HG02943 (cell line): ENCODE results near the gene SUCO.
"Not testable (repeated sequence)": the region's sequence is repeated elsewhere in the genome, so short reads cannot be mapped to it uniquely, and the experiment has no call there.

Source experiments
- ATAC-seq: cut with Tn5 transposase; IDR thresholded peaks from one replicate; pipeline ENCODE4 v1.9.1; 2021; ENCODE audit warnings: mild to moderate bottlenecking, low read depth, moderate library complexity; ENCODE audit not compliant: unreplicated experiment

The SUCO gene, protein sequence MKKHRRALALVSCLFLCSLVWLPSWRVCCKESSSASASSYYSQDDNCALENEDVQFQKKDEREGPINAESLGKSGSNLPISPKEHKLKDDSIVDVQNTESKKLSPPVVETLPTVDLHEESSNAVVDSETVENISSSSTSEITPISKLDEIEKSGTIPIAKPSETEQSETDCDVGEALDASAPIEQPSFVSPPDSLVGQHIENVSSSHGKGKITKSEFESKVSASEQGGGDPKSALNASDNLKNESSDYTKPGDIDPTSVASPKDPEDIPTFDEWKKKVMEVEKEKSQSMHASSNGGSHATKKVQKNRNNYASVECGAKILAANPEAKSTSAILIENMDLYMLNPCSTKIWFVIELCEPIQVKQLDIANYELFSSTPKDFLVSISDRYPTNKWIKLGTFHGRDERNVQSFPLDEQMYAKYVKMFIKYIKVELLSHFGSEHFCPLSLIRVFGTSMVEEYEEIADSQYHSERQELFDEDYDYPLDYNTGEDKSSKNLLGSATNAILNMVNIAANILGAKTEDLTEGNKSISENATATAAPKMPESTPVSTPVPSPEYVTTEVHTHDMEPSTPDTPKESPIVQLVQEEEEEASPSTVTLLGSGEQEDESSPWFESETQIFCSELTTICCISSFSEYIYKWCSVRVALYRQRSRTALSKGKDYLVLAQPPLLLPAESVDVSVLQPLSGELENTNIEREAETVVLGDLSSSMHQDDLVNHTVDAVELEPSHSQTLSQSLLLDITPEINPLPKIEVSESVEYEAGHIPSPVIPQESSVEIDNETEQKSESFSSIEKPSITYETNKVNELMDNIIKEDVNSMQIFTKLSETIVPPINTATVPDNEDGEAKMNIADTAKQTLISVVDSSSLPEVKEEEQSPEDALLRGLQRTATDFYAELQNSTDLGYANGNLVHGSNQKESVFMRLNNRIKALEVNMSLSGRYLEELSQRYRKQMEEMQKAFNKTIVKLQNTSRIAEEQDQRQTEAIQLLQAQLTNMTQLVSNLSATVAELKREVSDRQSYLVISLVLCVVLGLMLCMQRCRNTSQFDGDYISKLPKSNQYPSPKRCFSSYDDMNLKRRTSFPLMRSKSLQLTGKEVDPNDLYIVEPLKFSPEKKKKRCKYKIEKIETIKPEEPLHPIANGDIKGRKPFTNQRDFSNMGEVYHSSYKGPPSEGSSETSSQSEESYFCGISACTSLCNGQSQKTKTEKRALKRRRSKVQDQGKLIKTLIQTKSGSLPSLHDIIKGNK (N-terminal part only)

DNA sequence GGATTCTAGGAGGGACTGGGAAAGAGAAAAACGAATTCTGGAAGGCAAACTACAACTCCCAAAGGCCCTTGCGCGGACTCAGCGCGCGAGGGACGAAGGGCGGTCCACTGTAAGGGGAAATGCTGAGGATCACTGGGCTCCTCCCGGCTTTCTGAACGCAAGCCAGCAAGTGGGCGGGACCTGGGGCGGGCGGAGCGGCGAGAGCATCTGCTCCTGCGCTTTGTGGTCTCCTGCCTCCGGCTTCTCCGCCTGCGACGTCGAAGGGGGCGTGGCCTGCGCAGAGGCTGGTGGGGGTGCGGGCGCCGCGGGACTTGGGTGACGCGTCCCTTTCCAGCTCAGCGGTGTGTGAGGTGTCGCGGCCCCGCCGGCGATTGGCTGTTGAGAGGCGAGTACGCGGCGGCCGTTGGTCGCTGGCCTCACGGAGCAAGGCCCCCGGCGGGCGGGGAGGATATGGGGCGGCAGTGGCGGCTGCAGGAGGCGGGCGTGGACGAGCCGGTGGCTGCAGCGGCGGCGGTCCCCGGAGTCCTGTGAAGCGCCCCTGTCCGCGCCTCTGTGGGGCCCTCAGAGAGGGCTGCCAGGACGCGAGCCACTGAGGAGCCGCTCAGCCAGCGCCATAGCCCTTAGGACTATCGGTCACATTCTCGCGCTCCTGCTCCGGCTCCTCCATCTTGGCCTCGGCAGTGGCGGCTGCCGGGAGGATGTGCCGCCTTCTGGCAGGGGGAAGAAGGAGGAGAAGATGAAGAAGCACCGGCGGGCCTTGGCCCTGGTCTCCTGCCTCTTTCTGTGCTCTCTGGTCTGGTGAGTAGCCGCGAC is at the start of gene SUCO:
Gene SUCO (plus strand): TSS at position 451 of the 813 bp plus-strand sequence. CDS start 286 bp downstream, at position 737.
- peak; percentile 81 for ATAC-seq

DNA sequence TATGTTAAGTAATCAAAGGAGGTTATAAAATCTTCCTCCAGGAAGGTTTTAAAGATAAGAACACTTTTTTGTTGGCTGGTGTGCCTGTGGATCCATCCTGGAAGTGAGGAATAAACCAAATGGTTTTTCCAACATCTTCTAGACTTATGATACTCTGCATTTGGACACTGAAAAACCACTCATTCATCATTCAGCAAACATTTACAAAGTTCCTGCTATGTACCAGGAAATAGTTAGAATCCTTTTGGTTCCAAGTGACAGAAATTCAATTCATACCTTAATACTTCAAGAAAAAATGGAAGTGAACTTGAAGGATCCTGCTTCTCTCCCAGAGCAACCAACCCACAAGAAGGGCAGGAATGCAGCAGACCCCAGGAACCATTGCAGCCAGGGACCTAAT is 49.5 kb upstream of the SUCO start:
- no peak for ATAC-seq

DNA sequence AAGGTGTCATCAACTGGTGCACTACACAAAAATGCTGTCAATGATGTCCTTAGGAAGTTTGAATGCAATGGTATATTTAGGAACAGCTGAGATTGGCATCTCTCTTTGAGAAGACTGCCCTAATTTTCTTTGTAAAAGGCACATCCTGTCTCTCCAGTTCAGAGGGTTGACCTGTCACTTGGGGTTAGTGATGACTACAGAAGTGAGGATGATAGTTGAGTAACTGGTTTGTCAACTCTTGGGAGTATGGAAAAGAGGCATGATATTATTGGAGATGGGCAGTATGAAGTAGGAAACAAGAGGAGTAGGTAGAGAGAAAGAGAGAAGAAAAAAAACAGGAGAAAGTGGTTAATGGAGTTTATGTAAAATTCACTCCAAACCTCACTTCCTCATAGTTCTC is 48.7 kb upstream of the SUCO start:
- ATAC-seq = no peak

DNA sequence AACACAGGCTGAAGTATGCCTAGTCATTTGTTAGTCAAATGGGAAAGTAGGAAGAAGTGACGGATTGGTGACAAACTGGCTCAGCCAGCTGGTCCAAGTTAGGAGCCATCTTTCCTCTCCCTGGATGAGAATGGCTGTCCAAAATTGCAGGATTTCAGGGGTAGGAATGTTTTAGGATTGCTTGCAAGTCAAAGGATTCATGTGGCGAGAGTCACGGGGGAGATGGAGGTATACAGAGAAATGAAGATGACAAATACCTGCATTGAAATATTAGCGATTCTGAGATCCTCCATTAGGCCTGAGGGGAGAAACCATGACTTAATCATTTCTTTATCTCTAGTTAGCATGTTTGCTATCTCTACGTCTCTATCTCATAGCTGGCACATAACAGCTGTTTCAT is 47.3 kb upstream of the SUCO start:
- no peak for ATAC-seq

DNA sequence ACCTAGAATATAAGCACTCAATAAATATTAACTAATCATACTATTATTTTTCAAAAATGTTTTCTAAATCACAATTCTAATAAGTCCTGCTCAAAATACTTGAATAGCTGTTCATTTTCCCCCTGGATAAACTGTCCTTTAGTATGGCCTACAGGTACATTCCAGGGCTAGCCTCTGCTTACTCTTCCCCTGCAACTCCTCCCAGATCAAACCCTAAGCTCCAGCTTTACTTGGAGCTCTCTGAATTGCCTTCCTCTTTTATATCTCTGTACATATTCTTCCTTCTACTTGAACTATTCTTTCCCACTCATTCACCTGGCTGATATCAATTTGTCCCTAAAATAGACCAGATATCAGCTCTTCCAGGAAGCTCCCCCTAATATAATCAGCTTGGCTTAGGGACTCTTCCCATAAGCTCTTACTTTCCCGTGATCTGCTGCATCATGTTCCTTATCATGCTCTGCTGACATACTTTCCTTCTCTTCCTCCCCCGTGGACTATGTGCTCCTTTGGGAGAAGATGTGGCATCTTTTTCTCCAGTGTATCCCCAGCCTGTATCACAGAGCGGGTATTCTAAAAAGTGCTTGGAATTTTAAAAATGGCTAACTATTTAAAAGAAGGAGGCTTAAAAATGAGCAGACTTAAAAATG is 46.0 kb upstream of the SUCO start:
- ATAC-seq = no peak

DNA sequence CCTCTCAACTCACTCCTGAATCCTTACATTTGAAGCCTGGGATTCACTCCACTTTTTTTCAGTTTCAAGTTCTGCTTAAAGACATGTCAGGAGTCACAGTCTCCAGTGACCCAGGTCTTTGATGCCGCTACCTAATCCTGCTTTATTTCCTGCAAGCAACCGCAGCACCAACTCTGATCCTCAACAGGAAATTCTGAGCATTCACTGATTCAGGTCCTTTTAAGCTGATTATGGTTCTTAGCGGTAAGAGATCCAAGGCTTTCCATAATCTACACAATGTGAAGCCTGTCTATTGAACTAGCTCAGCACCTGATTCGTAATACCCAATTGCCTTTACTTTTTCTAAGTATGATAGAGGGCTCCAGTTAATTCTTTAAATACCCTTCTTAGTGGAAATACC is 45.4 kb upstream of the SUCO start:
- ATAC-seq = no peak

DNA sequence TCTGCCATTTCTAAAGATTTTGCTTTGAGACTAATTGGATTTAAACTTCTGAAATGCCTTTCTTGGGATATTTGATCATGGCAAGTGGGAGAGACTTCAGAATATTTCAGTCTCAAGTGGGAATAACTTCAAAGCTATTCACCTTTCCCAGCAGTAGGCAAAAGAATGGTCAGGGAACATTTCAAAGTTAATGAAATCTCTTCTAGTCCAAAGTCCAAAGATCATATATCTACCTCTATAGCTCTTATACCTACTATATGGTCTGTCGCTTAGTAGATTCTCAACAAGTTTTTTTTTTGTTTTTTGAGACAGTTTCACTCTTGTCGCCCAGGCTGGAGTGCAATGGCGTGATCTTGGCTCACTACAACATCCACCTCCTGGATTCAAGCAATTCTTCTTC is 44.6 kb upstream of the SUCO start:
- no peak for ATAC-seq

DNA sequence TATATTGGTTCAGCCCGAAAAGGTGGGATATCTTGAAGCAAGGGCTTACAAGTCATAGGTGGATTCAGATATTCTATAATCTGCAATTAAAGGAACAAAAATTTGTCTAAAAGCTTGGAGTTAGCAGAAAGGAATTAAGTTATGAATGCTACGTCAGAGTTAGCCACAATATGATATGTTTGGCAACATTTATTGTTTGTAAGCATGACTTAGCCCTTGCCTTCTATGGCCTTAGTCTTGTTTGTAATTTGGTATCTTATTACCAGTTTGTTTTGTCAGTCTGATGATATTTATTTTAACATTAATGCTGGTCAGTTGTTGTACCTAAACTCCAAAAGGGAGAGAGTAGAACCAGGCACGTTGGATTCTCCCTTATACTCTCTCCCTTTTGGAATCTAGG is 43.1 kb upstream of the SUCO start:
- ATAC-seq = no peak

DNA sequence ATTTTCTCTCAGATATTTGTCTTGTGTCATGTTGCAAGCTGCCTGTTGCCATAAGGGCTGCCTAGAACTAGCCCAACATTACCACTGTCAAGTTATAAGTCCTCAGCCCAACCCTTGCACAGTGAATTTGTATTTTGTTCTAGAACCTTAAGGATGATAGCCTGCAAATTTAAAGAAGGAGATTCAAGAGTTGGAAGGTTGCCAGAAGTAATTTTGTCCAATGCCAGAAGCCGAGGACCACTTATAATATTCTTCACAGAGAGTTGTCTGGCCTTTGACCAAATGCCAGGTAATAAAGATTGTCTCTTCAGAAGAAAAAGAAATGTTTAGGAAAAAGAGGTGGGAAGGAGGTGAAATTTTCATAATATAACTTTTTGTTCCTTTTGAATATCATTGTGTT is 40.5 kb upstream of the SUCO start:
- no peak for ATAC-seq

DNA sequence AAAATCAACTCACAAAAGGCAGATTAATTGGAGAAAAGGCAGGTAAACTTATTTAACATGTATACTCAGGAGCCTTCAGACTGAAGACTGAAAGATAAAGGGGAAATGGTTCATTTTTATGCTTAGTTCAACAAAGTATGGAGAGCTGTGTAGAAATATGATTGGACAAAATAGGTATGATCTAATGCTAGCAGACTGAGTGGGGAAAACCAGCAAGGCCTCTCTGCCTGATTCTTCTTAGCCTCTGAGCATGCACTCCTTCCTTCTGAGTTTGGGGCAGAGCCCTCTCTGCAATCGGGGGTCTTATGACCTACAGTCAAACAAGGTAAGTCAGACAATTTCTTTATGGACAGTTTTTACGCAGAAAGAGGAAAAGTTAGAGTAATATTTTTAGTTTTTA is 38.8 kb upstream of the SUCO start:
- ATAC-seq = no peak

DNA sequence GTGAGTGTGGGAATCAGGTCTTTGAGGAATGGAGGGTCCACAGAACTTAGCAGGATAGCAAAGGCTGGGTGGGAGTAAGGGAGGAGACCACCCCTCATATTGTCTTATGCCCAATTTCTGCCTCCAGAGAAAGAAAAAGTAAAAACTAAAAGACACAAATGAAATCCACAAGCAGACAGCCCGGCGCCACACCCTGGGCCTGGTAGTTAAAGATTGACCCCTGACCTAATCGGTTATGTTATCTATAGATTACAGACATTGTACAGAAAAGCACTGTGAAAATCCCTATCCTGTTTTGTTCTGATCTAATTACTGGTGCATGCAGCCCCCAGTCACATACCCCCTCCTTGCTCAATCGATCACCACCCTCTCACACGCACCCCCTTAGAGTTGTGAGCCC is 36.8 kb upstream of the SUCO start:
- ATAC-seq = not testable (repeated sequence)

DNA sequence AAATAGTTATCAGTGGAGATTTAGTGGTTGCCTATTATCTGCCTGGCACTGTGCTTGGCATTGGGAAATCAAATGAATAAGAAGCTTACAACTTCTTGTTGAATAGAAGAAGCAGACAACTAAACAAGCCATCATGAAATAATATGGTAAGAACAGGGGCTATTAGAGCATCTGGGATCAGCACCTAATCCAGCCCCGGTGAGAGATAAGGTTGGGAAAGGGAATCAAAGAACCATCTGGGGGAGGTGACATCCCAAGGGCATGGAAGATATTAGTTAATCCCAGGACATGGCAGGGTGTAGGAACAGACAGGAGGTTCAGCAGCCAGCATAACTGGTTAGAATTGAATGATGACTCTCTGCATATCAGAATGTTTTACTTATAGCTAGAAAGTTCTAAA is 36.3 kb upstream of the SUCO start:
- no peak for ATAC-seq

DNA sequence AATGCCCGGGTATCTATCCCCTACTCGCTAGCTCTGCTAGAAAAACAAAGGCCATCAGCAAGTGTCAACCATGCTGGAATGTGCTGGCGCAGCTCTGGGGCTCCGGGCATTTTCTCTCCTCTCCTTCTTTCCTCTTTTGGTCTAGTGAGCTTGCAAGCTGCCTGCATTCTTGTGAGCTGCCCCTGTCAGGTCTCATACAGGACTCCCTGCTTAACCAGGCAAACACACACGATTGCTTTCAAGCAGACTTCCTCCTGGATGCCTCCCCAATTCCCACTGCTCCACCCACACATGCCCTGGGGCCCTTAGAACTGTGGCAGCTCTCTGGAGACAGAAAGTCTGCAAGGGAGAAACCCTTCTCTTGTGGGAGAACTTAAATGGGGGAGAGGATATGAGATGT is 35.7 kb upstream of the SUCO start:
- ATAC-seq = no peak

DNA sequence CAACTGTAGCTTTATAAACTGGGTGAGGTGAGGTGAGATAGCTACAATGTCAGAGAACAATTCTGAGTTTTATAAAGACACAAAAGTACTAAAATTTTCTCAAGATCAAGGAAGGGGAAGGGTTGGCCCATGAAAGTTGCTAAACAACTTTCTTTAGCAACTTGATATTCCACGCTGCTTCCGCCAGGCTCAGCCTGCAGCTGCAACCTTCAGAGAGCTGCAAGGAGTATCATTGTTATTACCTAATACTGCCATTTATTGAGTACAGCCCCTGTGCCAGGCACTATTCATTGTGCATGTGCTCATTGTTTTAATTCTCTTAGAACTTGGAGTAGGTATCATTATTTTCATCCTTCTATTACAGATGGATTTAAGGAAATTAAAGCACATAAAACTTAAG is 34.1 kb upstream of the SUCO start:
- no peak for ATAC-seq

DNA sequence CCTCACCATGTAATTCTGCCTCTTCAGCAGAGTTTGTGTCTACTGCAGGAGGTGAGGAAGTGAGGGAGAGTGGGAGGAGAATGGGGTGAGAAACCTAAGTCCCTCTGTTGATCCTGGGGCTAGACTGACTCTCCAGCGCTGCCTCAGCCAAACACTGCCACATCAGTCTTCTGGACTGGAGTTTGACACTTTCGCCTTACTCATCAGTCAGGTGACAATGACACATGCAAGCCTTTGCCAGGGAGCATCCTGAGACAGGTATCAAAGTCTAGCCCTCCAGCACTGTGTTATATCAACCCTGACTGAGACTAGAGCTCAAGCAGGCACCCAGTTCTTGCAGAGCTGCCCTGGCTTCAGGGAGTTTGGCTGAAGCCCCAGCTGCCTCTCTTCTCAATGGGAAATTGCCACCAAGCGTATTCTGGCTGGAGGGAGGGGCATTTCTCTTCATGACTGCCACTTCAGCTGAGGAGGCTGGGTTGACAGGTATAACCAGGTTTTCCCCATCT is 33.3 kb upstream of the SUCO start:
- ATAC-seq = no peak

DNA sequence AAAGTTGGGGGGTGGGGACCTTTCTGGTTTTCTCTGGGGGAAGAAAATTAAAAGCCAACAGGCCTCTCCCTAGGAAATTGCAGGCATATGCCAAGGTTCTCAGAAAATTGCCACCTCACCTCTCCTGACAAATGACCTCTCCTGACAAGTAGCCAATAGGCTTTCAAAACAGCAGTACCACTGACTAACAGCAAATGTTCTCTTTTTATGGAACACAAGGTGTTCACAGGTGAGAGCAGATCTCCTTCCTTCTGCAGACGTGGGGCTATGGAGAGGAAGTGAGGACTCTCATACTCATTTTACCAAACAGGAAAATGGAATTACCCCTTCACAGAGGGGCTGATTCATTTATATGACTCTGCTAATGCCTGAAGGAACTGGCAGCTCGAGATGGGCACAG is 32.7 kb upstream of the SUCO start:
- ATAC-seq = no peak

DNA sequence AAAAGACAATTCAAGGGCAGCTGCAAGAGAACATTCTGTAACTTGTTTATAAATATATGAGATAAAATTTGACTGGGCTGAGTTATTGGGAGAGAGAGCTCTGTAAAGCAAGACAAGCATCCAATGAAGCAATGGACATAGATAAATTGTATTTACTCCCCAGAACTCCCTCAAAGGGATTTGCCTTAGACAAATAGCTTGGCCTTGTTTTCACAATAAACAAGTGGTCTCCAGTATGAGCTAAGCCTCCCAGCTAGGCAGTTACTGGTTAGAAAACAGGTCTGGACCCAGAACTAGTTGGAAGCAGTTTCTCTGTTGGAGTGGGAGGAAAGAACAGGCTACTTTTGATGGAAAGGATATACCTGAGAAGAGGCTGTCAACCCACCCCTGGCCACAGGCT is 25.2 kb upstream of the SUCO start:
- ATAC-seq = no peak

DNA sequence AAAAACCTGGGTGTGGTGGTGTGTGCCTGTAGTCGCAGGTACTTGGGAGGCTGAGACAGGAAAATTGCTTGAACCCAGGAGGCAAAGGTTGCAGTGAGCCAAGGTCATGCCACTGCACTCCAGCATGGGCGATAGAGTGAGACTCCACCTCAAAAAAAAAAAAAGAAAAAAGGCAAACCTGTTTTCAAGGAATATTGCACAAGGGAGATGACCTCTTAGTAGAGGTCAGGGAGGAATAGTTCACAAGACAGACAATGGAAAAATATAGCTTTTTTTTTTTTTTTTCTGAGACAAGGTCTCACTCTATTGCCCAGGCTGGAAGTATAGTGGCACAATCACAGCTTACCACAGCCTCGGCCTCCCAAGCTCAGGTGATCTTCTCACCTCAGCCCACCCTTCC is 22.5 kb upstream of the SUCO start:
- ATAC-seq = no peak

DNA sequence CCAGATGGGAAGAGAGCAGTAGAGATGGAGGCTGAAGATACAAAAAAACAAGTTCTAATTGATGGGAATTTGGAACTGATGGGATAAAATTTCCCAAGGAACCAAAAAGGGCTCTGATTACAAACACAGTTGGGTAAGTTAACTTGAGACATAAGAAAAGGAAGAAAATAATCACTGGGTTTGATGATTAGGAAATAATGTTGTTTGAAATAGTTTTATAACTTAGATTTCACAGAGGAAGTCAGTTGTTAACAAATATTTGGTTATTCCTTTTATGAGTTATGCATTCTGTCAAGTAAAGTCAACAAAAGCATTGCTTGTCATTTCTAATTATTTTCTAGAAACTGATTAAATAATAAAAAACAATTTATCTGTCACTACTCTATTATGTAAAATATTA is 20.4 kb upstream of the SUCO start:
- ATAC-seq = no peak

DNA sequence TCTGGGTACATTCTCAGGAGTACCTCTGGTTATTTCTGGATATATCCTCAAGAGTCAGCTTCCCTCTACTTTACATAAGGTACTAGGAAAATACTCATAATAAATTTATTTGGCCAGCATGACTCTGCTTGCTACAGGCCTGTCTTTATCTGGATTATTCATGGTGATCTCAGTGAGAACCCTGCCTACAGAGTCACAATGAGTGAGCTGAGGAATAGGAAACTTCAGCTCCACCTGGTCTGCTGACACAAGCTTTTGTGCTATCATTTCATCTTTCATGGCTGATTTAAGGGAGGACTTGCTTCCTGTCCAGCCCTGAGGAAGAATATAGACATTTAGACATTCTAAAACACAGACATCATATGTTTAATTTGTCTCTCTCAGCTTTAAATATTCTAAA is 19.5 kb upstream of the SUCO start:
- no peak for ATAC-seq
